Measurements from ENCODE around the gene ABHD3. TPM values are rescaled to one million over a fixed set of nuclear protein-coding genes. Genes with fewer than 3 reads are reported as not detected.
"Not testable (repeated sequence)": the region's sequence is repeated elsewhere in the genome, so short reads cannot be mapped to it uniquely, and the experiment has no call there.

Gene ABHD3
- total and polyA plus RNA-seq, 4 experiments from 2014 or later, result 35.0 to 65.6 (median 53.5) TPM

GRCh38 chr18:21662581-21662980 lies 42.0 kb downstream of the ABHD3 start:
- no peak overlapping the region for H3K27ac ChIP-seq (ENCODE audit: low read depth, low read length)
- DNase-seq, result no peak
- no peaks in the 10 kb centered on the region for H3K4me1 ChIP-seq (ENCODE audit: insufficient read depth, low read length)
- Mint-ChIP-seq H3K36me3 (peaks cover 16 to 35% of the 10 kb centered on the region in 2 donors), H3K27me3 (no peaks in the 10 kb centered on the region), H3K27ac (peak overlapping the region in 1 of 7 donors; percentile 19), H3K4me3 (no peak overlapping the region), H3K9me3 (no peaks in the 10 kb centered on the region), H3K4me1 (peaks cover 0 to 2% (median 0%) of the 10 kb centered on the region in 4 donors)
- no peaks in the 10 kb centered on the region for H3K36me3 ChIP-seq (ENCODE audit: insufficient read depth, low read length)
- ChIA-PET CTCF (ENCODE audit: partially characterized antibody) (interaction anchor here (0.6 to 1.5 kb wide), 3 partner anchors 10 to 49 kb away, joined by 3 read pairs; no protein-coding TSS in a partner anchor), POLR2A (ENCODE audit: partially characterized antibody) (no interaction called here)
- intact Hi-C loops (cut with micrococcal nuclease), result no loop called here
- H3K9me3 ChIP-seq (ENCODE audit: control insufficient read depth in 1 of 2, low read length in 2 of 2), result no peaks in the 10 kb centered on the region
- H3K27me3 ChIP-seq (ENCODE audit: insufficient read depth, low read length), result no peaks in the 10 kb centered on the region
- no peak overlapping the region for H3K4me3 ChIP-seq (ENCODE audit: low read length in 2 of 2)

GRCh38 chr18:21660078-21660477 lies 44.5 kb downstream of the ABHD3 start:
- Histone ChIP-seq H3K9me3 (ENCODE audit: control insufficient read depth in 1 of 2, low read length in 2 of 2) (no peaks in the 10 kb centered on the region), H3K27ac (ENCODE audit: low read depth, low read length) (no peak overlapping the region), H3K4me1 (ENCODE audit: insufficient read depth, low read length) (no peaks in the 10 kb centered on the region), H3K36me3 (ENCODE audit: insufficient read depth, low read length) (peaks cover 12% of the 10 kb centered on the region), H3K27me3 (ENCODE audit: insufficient read depth, low read length) (no peaks in the 10 kb centered on the region), H3K4me3 (ENCODE audit: low read length in 2 of 2) (no peak overlapping the region)
- CTCF ChIA-PET (ENCODE audit: partially characterized antibody), result interaction anchor here (0.8 kb wide), 1 partner anchor 10 kb away, joined by 4 read pairs; no protein-coding TSS in a partner anchor
- H3K27me3 Mint-ChIP-seq, result no peaks in the 10 kb centered on the region
- peaks cover 0 to 2% (median 0%) of the 10 kb centered on the region in 4 donors for H3K4me1 Mint-ChIP-seq
- no peak for DNase-seq
- no peak overlapping the region for H3K4me3 Mint-ChIP-seq
- peaks cover 20 to 49% of the 10 kb centered on the region in 2 donors for H3K36me3 Mint-ChIP-seq
- intact Hi-C loops (cut with micrococcal nuclease), result no loop called here
- H3K27ac Mint-ChIP-seq, result peak overlapping the region in 3 of 7 donors; percentile 11 to 57 (median 15)
- POLR2A ChIA-PET (ENCODE audit: partially characterized antibody), result interaction anchor here (0.9 kb wide), 1 partner anchor 80 kb away, joined by 3 read pairs; the partner anchor contains the start of gene MIB1
- H3K9me3 Mint-ChIP-seq, result no peaks in the 10 kb centered on the region

- POLR2A ChIA-PET (ENCODE audit: partially characterized antibody), result no interaction called here
- no peaks in the 10 kb centered on the region for H3K4me1 Mint-ChIP-seq
- H3K27me3 ChIP-seq (ENCODE audit: insufficient read depth, low read length), result no peaks in the 10 kb centered on the region
- H3K36me3 ChIP-seq (ENCODE audit: insufficient read depth, low read length), result peaks cover 12% of the 10 kb centered on the region
- H3K4me3 ChIP-seq (ENCODE audit: low read length in 2 of 2), result no peak overlapping the region
- CTCF ChIA-PET (ENCODE audit: partially characterized antibody), result no interaction called here
- intact Hi-C loops (cut with micrococcal nuclease), result loop anchor here (10.0 kb wide), 1 partner anchor 352 kb away; no protein-coding TSS in a partner anchor
- no peaks in the 10 kb centered on the region for H3K4me1 ChIP-seq (ENCODE audit: insufficient read depth, low read length)
- no peaks in the 10 kb centered on the region for H3K9me3 Mint-ChIP-seq
- H3K36me3 Mint-ChIP-seq, result peaks cover 28 to 48% of the 10 kb centered on the region in 2 donors
- H3K9me3 ChIP-seq (ENCODE audit: control insufficient read depth in 1 of 2, low read length in 2 of 2), result no peaks in the 10 kb centered on the region
- no peak overlapping the region for H3K27ac ChIP-seq (ENCODE audit: low read depth, low read length)
- no peak overlapping the region for H3K4me3 Mint-ChIP-seq
- H3K27me3 Mint-ChIP-seq, result no peaks in the 10 kb centered on the region
- H3K27ac Mint-ChIP-seq, result peak overlapping the region in 2 of 7 donors; percentile 43 to 77
- no peak for DNase-seq
Observed at GRCh38 chr18:21656402-21656801, 48.2 kb downstream of the ABHD3 start.

GRCh38 chr18:21653361-21653760 lies 51.2 kb downstream of the ABHD3 start:
- H3K4me3 ChIP-seq (ENCODE audit: low read length in 2 of 2), result no peak overlapping the region
- intact Hi-C loops (cut with micrococcal nuclease), result loop anchor here (10.0 kb wide), 1 partner anchor 349 kb away; no protein-coding TSS in a partner anchor
- no peaks in the 10 kb centered on the region for H3K9me3 ChIP-seq (ENCODE audit: control insufficient read depth in 1 of 2, low read length in 2 of 2)
- POLR2A ChIA-PET (ENCODE audit: partially characterized antibody), result no interaction called here
- CTCF ChIA-PET (ENCODE audit: partially characterized antibody), result no interaction called here
- H3K4me1 ChIP-seq (ENCODE audit: insufficient read depth, low read length), result no peaks in the 10 kb centered on the region
- peaks cover 12% of the 10 kb centered on the region for H3K36me3 ChIP-seq (ENCODE audit: insufficient read depth, low read length)
- H3K27ac ChIP-seq (ENCODE audit: low read depth, low read length), result no peak overlapping the region
- Mint-ChIP-seq H3K27ac (no peak overlapping the region), H3K36me3 (peaks cover 29 to 47% of the 10 kb centered on the region in 2 donors), H3K27me3 (no peaks in the 10 kb centered on the region), H3K4me1 (no peaks in the 10 kb centered on the region), H3K9me3 (no peaks in the 10 kb centered on the region), H3K4me3 (no peak overlapping the region)
- no peak for DNase-seq
- no peaks in the 10 kb centered on the region for H3K27me3 ChIP-seq (ENCODE audit: insufficient read depth, low read length)

GRCh38 chr18:21652073-21652472 lies 52.5 kb downstream of the ABHD3 start:
- Histone ChIP-seq H3K9me3 (ENCODE audit: control insufficient read depth in 1 of 2, low read length in 2 of 2) (no peaks in the 10 kb centered on the region), H3K4me1 (ENCODE audit: insufficient read depth, low read length) (no peaks in the 10 kb centered on the region), H3K27me3 (ENCODE audit: insufficient read depth, low read length) (no peaks in the 10 kb centered on the region), H3K4me3 (ENCODE audit: low read length in 2 of 2) (no peak overlapping the region), H3K27ac (ENCODE audit: low read depth, low read length) (no peak overlapping the region), H3K36me3 (ENCODE audit: insufficient read depth, low read length) (peaks cover 9% of the 10 kb centered on the region)
- H3K36me3 Mint-ChIP-seq, result peaks cover 28 to 40% of the 10 kb centered on the region in 2 donors
- H3K4me3 Mint-ChIP-seq, result no peak overlapping the region
- ChIA-PET POLR2A (ENCODE audit: partially characterized antibody) (no interaction called here), CTCF (ENCODE audit: partially characterized antibody) (interaction anchor here (1.1 to 1.3 kb wide), 2 partner anchors 11 to 13 kb away, joined by 3 to 4 read pairs; no protein-coding TSS in a partner anchor)
- peak overlapping the region in 1 of 7 donors; percentile 4 for H3K27ac Mint-ChIP-seq
- intact Hi-C loops (cut with micrococcal nuclease), result loop anchor here (10.0 kb wide), 1 partner anchor 347 kb away; no protein-coding TSS in a partner anchor
- no peaks in the 10 kb centered on the region for H3K27me3 Mint-ChIP-seq
- no peaks in the 10 kb centered on the region for H3K4me1 Mint-ChIP-seq
- no peaks in the 10 kb centered on the region for H3K9me3 Mint-ChIP-seq
- no peak for DNase-seq

- Mint-ChIP-seq H3K36me3 (peaks cover 21 to 28% of the 10 kb centered on the region in 2 donors), H3K27me3 (no peaks in the 10 kb centered on the region), H3K9me3 (no peaks in the 10 kb centered on the region), H3K27ac (peak overlapping the region in 1 of 7 donors; percentile 13), H3K4me1 (no peaks in the 10 kb centered on the region), H3K4me3 (no peak overlapping the region)
- Histone ChIP-seq H3K27ac (ENCODE audit: low read depth, low read length) (no peak overlapping the region), H3K4me3 (ENCODE audit: low read length in 2 of 2) (no peak overlapping the region), H3K27me3 (ENCODE audit: insufficient read depth, low read length) (no peaks in the 10 kb centered on the region), H3K4me1 (ENCODE audit: insufficient read depth, low read length) (no peaks in the 10 kb centered on the region), H3K9me3 (ENCODE audit: control insufficient read depth in 1 of 2, low read length in 2 of 2) (no peaks in the 10 kb centered on the region), H3K36me3 (ENCODE audit: insufficient read depth, low read length) (no peaks in the 10 kb centered on the region)
- DNase-seq, result no peak
- ChIA-PET CTCF (ENCODE audit: partially characterized antibody) (no interaction called here), POLR2A (ENCODE audit: partially characterized antibody) (no interaction called here)
- intact Hi-C loops (cut with micrococcal nuclease), result loop anchor here (10.0 kb wide), 1 partner anchor 346 kb away; no protein-coding TSS in a partner anchor
Observed at GRCh38 chr18:21650311-21650710, 54.3 kb downstream of the ABHD3 start.

GRCh38 chr18:21640375-21640774 lies 64.2 kb downstream of the ABHD3 start:
- H3K9me3 ChIP-seq (ENCODE audit: control insufficient read depth in 1 of 2, low read length in 2 of 2); H3K27ac ChIP-seq (ENCODE audit: low read depth, low read length); H3K9me3 Mint-ChIP-seq; H3K4me1 Mint-ChIP-seq; H3K27me3 Mint-ChIP-seq; H3K27ac Mint-ChIP-seq; POLR2A ChIA-PET (ENCODE audit: partially characterized antibody); H3K4me3 Mint-ChIP-seq; H3K4me1 ChIP-seq (ENCODE audit: insufficient read depth, low read length); DNase-seq; H3K36me3 Mint-ChIP-seq; H3K36me3 ChIP-seq (ENCODE audit: insufficient read depth, low read length); H3K4me3 ChIP-seq (ENCODE audit: low read length in 2 of 2); intact Hi-C loops (cut with micrococcal nuclease); H3K27me3 ChIP-seq (ENCODE audit: insufficient read depth, low read length): not testable (repeated sequence)
- CTCF ChIA-PET (ENCODE audit: partially characterized antibody), result interaction anchor here (0.6 to 1.3 kb wide), 4 partner anchors 12 to 1975 kb away, joined by 3 to 5 read pairs (median 3); partner anchors contain the start of gene ESCO1

Data from CD4-positive, alpha-beta memory T cell (primary cell).